NCI-H2107 (cell line): ENCODE results near the gene TSEN15.
"Not testable (repeated sequence)": the region's sequence is repeated elsewhere in the genome, so short reads cannot be mapped to it uniquely, and the experiment has no call there.

Experiments used
- DNase-seq: peaks from one replicate; lab custom pipeline; 2025; lab: John Stamatoyannopoulos, UW

TSEN15 gene

GRCh38 chr1:184053881-184054280 is 2.4 kb downstream of the TSEN15 start:
- no peak for DNase-seq

GRCh38 chr1:184056921-184057555 is 5.5 kb downstream of the TSEN15 start:
- DNase-seq: no peak

- DNase-seq: no peak
Observed at GRCh38 chr1:184059887-184060286, 8.4 kb downstream of the TSEN15 start.

GRCh38 chr1:184060316-184060715 is 8.8 kb downstream of the TSEN15 start:
- no peak for DNase-seq

- DNase-seq: no peak
Observed at GRCh38 chr1:184061396-184062003, 10.0 kb downstream of the TSEN15 start.

GRCh38 chr1:184062640-184063286 is 11.2 kb downstream of the TSEN15 start:
- no peak for DNase-seq

GRCh38 chr1:184065559-184065958 is 14.0 kb downstream of the TSEN15 start:
- DNase-seq: no peak

- DNase-seq: no peak
Observed at GRCh38 chr1:184068354-184068753, 16.8 kb downstream of the TSEN15 start.

- DNase-seq: no peak
Observed at GRCh38 chr1:184069675-184070074, 18.1 kb downstream of the TSEN15 start.

- no peak for DNase-seq
Observed at GRCh38 chr1:184072376-184072775, 20.8 kb downstream of the TSEN15 start.

- DNase-seq: no peak
Observed at GRCh38 chr1:184074383-184074782, 22.9 kb downstream of the TSEN15 start.

GRCh38 chr1:184075055-184076029 is 23.8 kb downstream of the TSEN15 start:
- DNase-seq: peak; percentile 36

GRCh38 chr1:184078564-184079249 is 27.2 kb downstream of the TSEN15 start:
- DNase-seq: no peak

- no peak for DNase-seq
Observed at GRCh38 chr1:184080309-184080708, 28.8 kb downstream of the TSEN15 start.

- no peak for DNase-seq
Observed at GRCh38 chr1:184082541-184083415, 31.2 kb downstream of the TSEN15 start.

GRCh38 chr1:184085667-184086066 is 34.1 kb downstream of the TSEN15 start:
- DNase-seq: no peak

GRCh38 chr1:184088037-184088436 is 36.5 kb downstream of the TSEN15 start:
- DNase-seq: no peak

- DNase-seq: no peak
Observed at GRCh38 chr1:184093071-184093470, 41.5 kb downstream of the TSEN15 start.

GRCh38 chr1:184096005-184096404 is 44.5 kb downstream of the TSEN15 start:
- no peak for DNase-seq

- DNase-seq: not testable (repeated sequence)
Observed at GRCh38 chr1:184096580-184096979, 45.0 kb downstream of the TSEN15 start.

GRCh38 chr1:184101141-184101540 is 49.6 kb downstream of the TSEN15 start:
- no peak for DNase-seq
